Activated T-helper 2 cell treated with anti-CD3 and anti-CD28 coated beads, Interferon-gamma antibody, Interleukin-2, Interleukin-4, amounts not matched to agents 10 μg/mL and 5 μg/mL and 100 μg/mL, durations not matched to agents 14 hours and 24 hours and 36 hours (primary cell): ENCODE data around the gene MTUS2. TPM values are rescaled to one million over a fixed set of nuclear protein-coding genes. Genes with fewer than 3 reads are reported as not detected.

Experiments used
- DNase-seq: peaks from one replicate; pipeline ENCODE4 v3.0.0; 2021; ENCODE audit warnings: low spot score
- H3K27ac Mint-ChIP-seq: one replicate; pipeline ENCODE4 v1.8.0; 2021; ENCODE audit warnings: mixed read lengths
- H3K27me3 Mint-ChIP-seq: one replicate; pipeline ENCODE4 v1.8.0; 2021; ENCODE audit warnings: low read depth, mixed read lengths
- H3K36me3 Mint-ChIP-seq: one replicate; pipeline ENCODE4 v1.8.0; 2021; ENCODE audit warnings: low read depth, mixed read lengths
- H3K4me1 Mint-ChIP-seq: one replicate; pipeline ENCODE4 v1.8.0; 2021; ENCODE audit warnings: low read depth, mixed read lengths
- H3K4me3 Mint-ChIP-seq: one replicate; pipeline ENCODE4 v1.8.0; 2021; ENCODE audit warnings: low read depth, mild to moderate bottlenecking, moderate library complexity, mixed read lengths
- H3K9me3 Mint-ChIP-seq: one replicate; pipeline ENCODE4 v1.8.0; 2021; ENCODE audit warnings: mixed read lengths
- intact Hi-C: fragments of 100-400 bp; cut with micrococcal nuclease; formaldehyde crosslinking; loops from one replicate; pipeline ENCODE4 v1.15.1; 2023
- total RNA-seq: library from RNA; stranded (reverse); gene quantifications from 2 replicates; pipeline ENCODE4 v1.2.3, GENCODE V29; 2022

MTUS2 gene
- total RNA-seq, 1 donor from 2014 or later: not detected

DNA sequence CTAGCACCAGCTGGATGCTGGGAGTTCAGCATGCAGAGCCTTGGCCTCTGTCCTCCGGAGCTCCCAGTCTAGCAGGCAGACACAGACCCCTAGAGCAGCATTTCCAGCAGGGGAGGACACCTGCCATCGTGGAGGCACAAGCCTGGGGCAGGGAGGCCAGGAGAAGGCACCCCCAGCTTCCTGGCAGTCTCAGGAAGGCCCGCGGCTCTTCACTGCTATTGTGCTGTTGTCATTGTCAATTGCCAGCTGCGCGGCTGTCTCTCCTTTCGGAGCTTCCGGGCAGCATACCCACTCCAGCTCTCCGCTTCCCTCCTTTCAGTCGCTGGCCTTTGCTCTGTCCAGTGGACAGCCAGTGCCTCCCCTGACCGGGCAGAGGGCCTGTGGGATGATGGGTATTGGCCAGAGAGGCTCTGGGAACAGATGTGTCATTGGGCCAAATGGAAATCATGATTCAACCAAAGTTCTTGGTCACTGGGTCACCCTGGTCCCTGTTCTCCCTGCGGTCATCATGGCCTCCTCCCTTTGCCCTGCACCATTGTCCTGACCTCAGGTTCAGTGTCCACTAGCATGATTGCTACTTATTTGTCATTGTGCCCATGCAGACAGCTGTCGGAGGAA lies 682.4 kb downstream of the MTUS2 start:
- Mint-ChIP-seq H3K36me3 (no peaks in the 10 kb centered on the region), H3K4me1 (peaks cover 2% of the 10 kb centered on the region), H3K27me3 (peaks cover 9% of the 10 kb centered on the region), H3K27ac (no peak overlapping the region), H3K9me3 (no peaks in the 10 kb centered on the region), H3K4me3 (no peak overlapping the region)
- intact Hi-C loops: loop anchor here (10.0 kb wide), 1 partner anchor 612 kb away; no protein-coding TSS in a partner anchor
- DNase-seq: no peak

DNA sequence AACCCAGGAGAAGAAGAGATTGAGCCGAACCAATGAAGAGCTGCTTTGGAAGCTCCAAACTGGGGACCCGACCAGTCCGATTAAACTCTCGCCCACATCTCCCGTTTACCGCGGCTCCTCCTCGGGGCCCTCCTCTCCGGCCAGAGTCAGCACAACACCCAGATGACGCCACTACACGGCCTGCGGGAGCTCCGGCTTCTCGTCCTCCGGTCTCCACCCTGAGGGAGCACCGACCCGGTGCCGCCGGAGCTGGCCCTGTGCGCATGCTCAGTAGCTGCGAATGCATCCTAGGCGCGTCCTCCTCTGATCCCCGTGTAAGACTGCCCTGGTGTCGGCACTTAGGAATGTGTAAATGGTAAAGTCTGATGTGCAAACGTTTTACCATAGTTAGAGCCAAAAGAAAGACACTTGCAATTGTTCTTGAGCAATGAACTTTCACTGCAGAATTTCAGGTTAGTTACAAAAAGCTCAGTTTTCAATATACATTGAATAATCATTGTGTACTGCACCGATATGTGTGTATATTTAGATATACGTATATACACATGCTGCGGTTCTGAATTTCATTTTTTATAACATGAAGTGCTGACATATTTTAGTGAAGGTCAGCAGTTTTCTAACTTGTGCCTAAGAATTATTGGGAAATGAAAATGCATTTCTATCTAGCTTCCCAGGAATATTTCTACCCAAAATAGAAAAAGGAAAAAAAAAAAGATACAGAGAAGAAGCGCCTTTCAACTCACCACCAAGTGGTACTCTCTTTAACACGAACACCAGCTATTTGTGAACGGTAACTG lies 683.1 kb downstream of the MTUS2 start:
- Mint-ChIP-seq H3K9me3 (no peaks in the 10 kb centered on the region), H3K27me3 (peaks cover 9% of the 10 kb centered on the region), H3K36me3 (no peaks in the 10 kb centered on the region), H3K4me1 (peaks cover 2% of the 10 kb centered on the region), H3K27ac (no peak overlapping the region), H3K4me3 (no peak overlapping the region)
- no peak for DNase-seq
- intact Hi-C loops: loop anchor here (10.0 kb wide), 1 partner anchor 612 kb away; no protein-coding TSS in a partner anchor

DNA sequence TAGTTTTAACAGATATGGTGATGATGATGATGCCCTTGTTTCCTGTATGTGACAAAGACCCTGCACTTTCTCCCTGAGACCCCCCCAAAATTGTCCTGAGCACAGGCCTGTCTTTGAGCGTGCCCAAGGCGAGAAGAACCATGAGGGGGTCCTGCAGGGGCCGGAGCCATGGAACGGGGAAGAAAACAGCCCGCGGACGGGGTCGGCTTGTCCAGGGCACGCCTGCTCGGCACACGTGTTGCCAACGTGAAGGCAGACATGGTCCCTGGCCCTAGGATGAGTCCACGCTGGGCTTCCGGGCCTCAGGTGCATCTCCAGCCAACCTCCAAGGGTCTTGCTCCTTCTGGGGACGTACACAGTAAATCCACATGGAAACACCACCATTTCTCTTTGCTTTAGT lies 684.6 kb downstream of the MTUS2 start:
- Mint-ChIP-seq H3K27me3 (peaks cover 9% of the 10 kb centered on the region), H3K4me1 (peaks cover 7% of the 10 kb centered on the region), H3K27ac (no peak overlapping the region), H3K4me3 (no peak overlapping the region), H3K9me3 (no peaks in the 10 kb centered on the region), H3K36me3 (no peaks in the 10 kb centered on the region)
- intact Hi-C loops: loop anchor here (10.0 kb wide), 1 partner anchor 610 kb away; no protein-coding TSS in a partner anchor
- DNase-seq: no peak

DNA sequence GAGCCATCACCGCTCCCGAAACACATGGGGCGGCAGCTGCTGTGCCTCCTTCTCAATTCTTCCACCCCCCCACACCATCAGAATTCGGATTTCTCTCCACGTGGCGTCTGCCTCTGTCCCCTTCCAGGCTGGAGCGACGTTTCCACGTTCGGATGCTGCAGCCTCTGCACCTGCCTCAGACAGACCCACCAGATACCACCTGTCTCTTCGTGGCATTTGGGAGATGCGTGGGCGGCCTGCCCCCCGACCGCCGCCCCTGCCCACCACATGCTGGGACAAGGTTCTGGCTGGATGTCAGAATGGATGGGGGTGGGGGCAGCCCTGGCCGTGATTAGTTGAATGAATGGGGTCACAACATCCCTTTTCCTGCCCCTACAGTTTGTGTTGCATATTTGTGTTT lies 685.4 kb downstream of the MTUS2 start:
- H3K4me1 Mint-ChIP-seq: peaks cover 7% of the 10 kb centered on the region
- no peak overlapping the region for H3K27ac Mint-ChIP-seq
- intact Hi-C loops: loop anchor here (10.0 kb wide), 1 partner anchor 609 kb away; no protein-coding TSS in a partner anchor
- no peak for DNase-seq
- no peaks in the 10 kb centered on the region for H3K9me3 Mint-ChIP-seq
- no peak overlapping the region for H3K4me3 Mint-ChIP-seq
- H3K36me3 Mint-ChIP-seq: peaks cover 5% of the 10 kb centered on the region
- peaks cover 8% of the 10 kb centered on the region for H3K27me3 Mint-ChIP-seq

DNA sequence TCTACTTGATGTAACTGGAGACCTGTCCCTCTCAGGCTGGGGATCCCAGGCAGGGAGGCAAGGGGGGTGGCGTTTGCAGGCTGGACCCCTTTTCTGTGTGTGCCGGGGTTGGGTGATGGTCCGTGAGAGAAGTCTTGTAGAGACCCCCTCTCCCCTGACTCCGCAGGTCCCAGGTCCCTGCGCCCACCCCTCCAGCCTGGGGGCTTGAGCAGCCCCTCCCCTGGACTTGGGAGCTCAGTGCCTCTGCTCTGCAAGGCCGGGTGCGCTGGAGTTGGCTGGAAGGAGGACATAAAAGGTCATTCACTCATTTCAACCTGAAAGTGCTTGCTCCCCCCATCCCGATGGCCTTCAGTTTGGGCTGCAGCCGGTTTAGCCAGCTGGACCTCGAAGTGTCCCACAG lies 685.8 kb downstream of the MTUS2 start:
- Mint-ChIP-seq H3K4me1 (peaks cover 7% of the 10 kb centered on the region), H3K4me3 (no peak overlapping the region), H3K27me3 (peaks cover 7% of the 10 kb centered on the region), H3K27ac (no peak overlapping the region), H3K36me3 (peaks cover 6% of the 10 kb centered on the region), H3K9me3 (no peaks in the 10 kb centered on the region)
- intact Hi-C loops: loop anchor here (10.0 kb wide), 1 partner anchor 609 kb away; no protein-coding TSS in a partner anchor
- DNase-seq: no peak

DNA sequence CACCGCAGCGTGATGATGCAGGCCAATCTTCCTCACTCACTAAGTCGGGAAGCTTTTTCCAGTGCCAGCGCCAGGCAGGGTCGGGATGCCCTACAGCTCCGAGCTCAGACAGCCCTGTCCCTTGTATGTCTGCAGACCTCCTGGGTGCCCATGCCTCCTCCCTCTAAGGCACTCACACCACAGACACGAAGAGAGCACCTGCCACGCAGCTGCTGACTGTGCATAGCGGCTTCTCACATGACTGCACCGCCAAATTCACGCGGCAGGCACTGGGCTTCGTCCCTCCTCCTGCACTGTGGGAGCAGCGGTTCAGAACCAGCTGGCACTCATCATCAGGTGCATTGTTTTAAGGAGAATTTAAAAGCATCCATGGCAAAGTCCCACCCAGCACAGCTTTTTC lies 687.2 kb downstream of the MTUS2 start:
- Mint-ChIP-seq H3K4me1 (peaks cover 7% of the 10 kb centered on the region), H3K4me3 (no peak overlapping the region), H3K27ac (no peak overlapping the region), H3K27me3 (peaks cover 7% of the 10 kb centered on the region), H3K36me3 (peaks cover 16% of the 10 kb centered on the region), H3K9me3 (no peaks in the 10 kb centered on the region)
- intact Hi-C loops: loop anchor here (10.0 kb wide), 1 partner anchor 607 kb away; no protein-coding TSS in a partner anchor
- DNase-seq: no peak

DNA sequence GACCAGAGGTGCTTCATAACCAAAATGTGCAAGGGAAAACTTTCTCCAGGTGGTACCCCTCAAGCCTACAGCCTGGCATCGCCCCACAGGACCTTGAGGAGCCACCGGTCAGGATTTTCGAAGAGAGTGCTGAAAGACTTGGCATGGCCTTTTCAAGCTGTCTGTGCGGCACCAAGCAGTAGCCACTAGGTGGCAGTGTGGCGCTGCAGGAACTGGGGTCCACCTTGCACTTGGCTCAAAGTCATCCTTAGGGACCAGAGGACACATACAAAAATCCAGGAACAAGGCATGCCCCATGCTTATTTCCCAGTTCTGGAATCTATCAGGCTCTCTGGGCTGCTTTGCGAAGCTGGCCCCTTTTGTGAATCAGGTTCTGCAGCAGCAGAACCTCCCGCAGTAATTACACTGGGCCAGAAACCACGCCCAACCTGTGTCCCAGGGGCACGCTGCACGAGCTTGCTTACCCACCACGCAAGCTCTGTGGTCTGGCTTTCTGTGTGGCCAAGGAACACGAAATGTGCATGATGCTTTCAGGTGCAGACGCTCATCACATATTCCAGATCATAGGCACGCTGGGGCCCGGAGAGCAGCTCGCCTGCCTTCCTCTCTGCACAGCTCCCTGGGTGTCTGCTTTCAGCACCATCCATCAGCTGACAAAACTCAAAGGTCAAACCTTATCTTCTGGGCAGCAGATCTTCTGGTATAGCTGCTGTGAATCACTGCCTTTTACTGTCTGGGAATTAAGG lies 688.2 kb downstream of the MTUS2 start:
- DNase-seq: peak; percentile 54
- Mint-ChIP-seq H3K4me1 (peaks cover 7% of the 10 kb centered on the region), H3K36me3 (peaks cover 25% of the 10 kb centered on the region), H3K4me3 (no peak overlapping the region), H3K27me3 (peaks cover 3% of the 10 kb centered on the region), H3K9me3 (no peaks in the 10 kb centered on the region), H3K27ac (no peak overlapping the region)
- intact Hi-C loops: loop anchor here (1.0 to 10.0 kb wide), 2 partner anchors 200 to 606 kb away; no protein-coding TSS in a partner anchor

DNA sequence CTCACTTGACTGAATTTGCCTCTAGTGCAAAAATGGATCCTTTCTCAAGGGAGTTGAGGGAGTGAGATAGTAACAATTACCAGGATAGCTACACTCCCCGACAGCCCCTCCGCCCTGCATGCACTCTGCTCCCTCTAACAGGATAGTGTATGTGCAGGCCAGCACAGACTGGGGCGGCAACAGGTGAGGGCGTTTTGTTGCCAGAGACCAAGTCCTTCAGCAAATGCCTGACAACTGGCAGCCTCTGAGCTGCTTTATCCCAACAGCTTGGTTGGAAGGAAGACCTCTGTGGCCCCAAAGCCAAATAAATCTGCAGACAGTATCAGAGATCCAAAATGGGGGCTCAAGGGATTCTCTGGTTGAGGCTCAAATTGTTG lies 688.7 kb downstream of the MTUS2 start:
- intact Hi-C loops: loop anchor here (1.0 to 10.0 kb wide), 2 partner anchors 199 to 606 kb away; no protein-coding TSS in a partner anchor
- H3K4me3 Mint-ChIP-seq: no peak overlapping the region
- H3K9me3 Mint-ChIP-seq: no peaks in the 10 kb centered on the region
- H3K4me1 Mint-ChIP-seq: peaks cover 7% of the 10 kb centered on the region
- no peak overlapping the region for H3K27ac Mint-ChIP-seq
- H3K36me3 Mint-ChIP-seq: peaks cover 31% of the 10 kb centered on the region
- no peaks in the 10 kb centered on the region for H3K27me3 Mint-ChIP-seq
- no peak for DNase-seq

DNA sequence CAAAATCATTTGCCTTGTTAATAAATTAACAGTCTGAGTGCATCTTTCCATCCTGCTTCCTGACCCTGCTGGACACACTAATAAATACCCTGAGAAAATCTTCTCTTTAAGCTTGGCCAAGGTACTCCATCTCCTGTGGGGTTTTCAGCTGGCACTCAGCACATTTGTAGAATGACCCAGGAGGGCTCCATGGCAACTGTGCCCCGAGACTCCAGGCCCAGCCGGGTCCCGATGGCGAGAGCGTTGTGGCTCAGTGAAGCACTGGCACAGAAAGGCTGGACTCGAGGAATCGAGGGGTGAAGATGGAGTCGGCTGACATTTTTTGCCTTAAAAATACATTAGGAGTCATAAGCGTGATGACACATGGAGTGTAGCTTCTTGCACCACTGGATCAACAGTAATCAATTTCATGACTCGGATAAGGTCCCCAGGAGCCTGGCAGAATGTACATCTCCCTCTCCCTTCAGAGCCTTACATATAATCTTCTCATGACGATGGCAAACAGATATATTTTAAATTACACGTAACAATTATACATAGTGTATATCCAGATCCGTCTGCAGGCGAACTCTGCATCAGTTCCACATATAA lies 690.0 kb downstream of the MTUS2 start:
- intact Hi-C loops: loop anchor here (10.0 kb wide), 1 partner anchor 605 kb away; no protein-coding TSS in a partner anchor
- no peak for DNase-seq
- no peaks in the 10 kb centered on the region for H3K27me3 Mint-ChIP-seq
- H3K9me3 Mint-ChIP-seq: no peaks in the 10 kb centered on the region
- H3K4me3 Mint-ChIP-seq: no peak overlapping the region
- peaks cover 34% of the 10 kb centered on the region for H3K36me3 Mint-ChIP-seq
- no peak overlapping the region for H3K27ac Mint-ChIP-seq
- peaks cover 8% of the 10 kb centered on the region for H3K4me1 Mint-ChIP-seq

DNA sequence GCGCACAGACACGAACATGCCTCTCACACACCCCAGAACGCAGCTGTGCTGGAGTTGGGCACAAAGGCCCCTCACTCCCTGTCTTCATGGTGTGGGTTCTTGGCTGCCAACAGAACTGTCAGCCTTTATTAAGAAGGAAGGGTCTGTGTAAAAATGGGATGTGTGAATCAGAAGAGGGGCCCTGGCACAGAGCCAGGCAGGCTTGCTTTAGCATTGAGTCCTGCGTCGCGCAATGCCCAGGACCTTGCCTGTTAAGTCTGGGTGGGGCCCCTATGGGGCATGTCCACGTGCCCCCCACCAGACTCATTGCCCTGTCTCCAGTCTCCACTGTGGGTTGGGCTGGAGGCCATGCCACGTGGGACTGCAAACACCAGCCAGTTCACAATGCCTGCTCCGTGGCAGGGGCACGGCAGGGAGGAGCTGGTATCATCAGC lies 690.5 kb downstream of the MTUS2 start:
- H3K4me3 Mint-ChIP-seq: no peak overlapping the region
- peaks cover 36% of the 10 kb centered on the region for H3K36me3 Mint-ChIP-seq
- intact Hi-C loops: no loop called here
- no peak for DNase-seq
- H3K27me3 Mint-ChIP-seq: no peaks in the 10 kb centered on the region
- no peak overlapping the region for H3K27ac Mint-ChIP-seq
- H3K4me1 Mint-ChIP-seq: peaks cover 8% of the 10 kb centered on the region
- no peaks in the 10 kb centered on the region for H3K9me3 Mint-ChIP-seq

DNA sequence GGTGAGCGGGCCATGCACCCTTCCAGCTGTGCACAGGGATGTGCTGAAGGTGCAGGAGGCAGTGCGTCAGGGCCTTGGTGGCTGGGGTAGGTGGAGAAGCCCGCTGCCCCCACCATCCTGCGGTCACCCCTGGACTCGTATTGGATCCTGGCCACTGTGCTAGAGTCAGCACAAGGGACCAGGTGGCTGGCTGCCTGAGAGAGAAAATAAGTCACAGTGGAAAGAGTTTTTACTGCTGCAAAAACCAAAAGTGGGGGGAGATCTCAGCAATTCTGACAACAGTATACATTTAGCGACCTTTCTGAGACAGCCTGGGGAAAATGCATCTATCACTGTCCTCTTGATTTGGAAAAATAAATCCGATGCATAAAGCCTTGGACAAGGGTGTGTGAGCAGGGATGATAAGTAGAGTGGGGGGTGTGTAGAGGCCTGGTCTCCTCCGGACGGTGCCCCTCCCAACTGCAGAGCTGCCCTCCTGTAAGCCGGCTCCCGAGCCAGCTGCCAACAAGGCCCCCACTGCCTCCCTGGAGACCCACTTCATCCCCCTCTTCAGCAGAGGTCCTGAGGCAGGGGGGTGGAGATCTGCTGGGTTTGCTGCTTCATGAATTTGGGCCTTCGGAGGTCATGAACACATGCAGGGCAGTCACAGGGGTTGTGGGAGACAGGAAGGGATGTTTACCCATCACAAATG lies 691.1 kb downstream of the MTUS2 start:
- no peak for DNase-seq
- Mint-ChIP-seq H3K27me3 (no peaks in the 10 kb centered on the region), H3K4me3 (no peak overlapping the region), H3K4me1 (peaks cover 8% of the 10 kb centered on the region), H3K36me3 (peaks cover 41% of the 10 kb centered on the region), H3K9me3 (no peaks in the 10 kb centered on the region), H3K27ac (no peak overlapping the region)
- intact Hi-C loops: no loop called here

DNA sequence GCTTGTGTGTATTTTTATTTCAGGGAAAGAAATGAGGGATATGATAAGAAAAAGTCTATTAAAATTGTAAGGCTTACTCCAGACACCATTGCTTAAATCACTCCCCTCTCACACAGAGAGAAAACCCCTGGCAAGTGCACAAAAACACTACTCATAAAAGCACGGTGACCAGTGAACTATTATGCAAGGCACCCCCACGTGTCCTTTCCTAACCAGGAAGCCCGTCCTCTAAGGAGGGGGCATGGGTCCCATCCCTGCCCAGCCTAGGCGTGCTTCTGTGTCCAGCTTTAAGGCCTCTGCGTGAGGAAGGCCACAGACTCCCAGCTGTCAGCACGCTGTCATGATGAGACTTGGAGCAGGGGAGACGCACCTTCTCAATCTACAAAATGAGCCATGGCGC lies 691.8 kb downstream of the MTUS2 start:
- H3K27me3 Mint-ChIP-seq: no peaks in the 10 kb centered on the region
- H3K9me3 Mint-ChIP-seq: no peaks in the 10 kb centered on the region
- no peak overlapping the region for H3K27ac Mint-ChIP-seq
- DNase-seq: no peak
- intact Hi-C loops: no loop called here
- peaks cover 48% of the 10 kb centered on the region for H3K36me3 Mint-ChIP-seq
- H3K4me1 Mint-ChIP-seq: peaks cover 8% of the 10 kb centered on the region
- no peak overlapping the region for H3K4me3 Mint-ChIP-seq
